ENCODE data around the gene STK24. TPM values are rescaled to one million over a fixed set of nuclear protein-coding genes. Genes with fewer than 3 reads are reported as not detected.

STK24 gene
- total RNA-seq, 2 donors from 2014 or later: 50.8 to 80.3 TPM

DNA sequence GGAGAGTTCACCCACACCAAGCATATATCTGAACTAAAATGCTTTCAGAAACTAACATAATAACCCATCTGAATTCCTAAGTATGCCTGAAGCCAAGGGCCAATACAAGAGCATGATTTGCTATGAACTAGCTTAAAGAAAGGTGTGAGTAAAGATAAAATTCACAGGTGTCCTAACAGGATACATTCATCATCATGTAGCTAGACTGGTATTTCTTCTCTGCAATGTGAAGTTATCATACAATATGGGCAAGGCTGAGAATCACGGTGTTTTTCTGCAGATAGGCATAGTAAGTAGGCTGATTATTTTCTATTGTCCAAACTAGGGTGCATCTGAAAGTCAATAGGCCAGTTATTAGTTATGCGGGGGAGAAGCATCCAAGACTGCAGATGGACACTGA is 63.1 kb downstream of the STK24 start:
- Histone ChIP-seq H3K27ac (no peak overlapping the region), H3K27me3 (replicated peaks; ENCODE audit: insufficient read depth) (no peaks in the 10 kb centered on the region), H3K4me1 (ENCODE audit: control insufficient read depth in 1 of 2, low read depth in 2 of 2) (peaks cover 6 to 10% of the 10 kb centered on the region in 2 donors), H3K4me3 (no peak overlapping the region), H3K9me3 (no peaks in the 10 kb centered on the region), H3K36me3 (peaks cover 2% of the 10 kb centered on the region)
- TF ChIP-seq, protein P1, sequence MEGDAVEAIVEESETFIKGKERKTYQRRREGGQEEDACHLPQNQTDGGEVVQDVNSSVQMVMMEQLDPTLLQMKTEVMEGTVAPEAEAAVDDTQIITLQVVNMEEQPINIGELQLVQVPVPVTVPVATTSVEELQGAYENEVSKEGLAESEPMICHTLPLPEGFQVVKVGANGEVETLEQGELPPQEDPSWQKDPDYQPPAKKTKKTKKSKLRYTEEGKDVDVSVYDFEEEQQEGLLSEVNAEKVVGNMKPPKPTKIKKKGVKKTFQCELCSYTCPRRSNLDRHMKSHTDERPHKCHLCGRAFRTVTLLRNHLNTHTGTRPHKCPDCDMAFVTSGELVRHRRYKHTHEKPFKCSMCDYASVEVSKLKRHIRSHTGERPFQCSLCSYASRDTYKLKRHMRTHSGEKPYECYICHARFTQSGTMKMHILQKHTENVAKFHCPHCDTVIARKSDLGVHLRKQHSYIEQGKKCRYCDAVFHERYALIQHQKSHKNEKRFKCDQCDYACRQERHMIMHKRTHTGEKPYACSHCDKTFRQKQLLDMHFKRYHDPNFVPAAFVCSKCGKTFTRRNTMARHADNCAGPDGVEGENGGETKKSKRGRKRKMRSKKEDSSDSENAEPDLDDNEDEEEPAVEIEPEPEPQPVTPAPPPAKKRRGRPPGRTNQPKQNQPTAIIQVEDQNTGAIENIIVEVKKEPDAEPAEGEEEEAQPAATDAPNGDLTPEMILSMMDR (IDR thresholded peaks at IDR 0.05): no peak
- DNase-seq (ENCODE audit: low spot score) (no peak), ATAC-seq (ENCODE audit: insufficient number of reproducible peaks, low FRiP score, low read depth) (no peak)

DNA sequence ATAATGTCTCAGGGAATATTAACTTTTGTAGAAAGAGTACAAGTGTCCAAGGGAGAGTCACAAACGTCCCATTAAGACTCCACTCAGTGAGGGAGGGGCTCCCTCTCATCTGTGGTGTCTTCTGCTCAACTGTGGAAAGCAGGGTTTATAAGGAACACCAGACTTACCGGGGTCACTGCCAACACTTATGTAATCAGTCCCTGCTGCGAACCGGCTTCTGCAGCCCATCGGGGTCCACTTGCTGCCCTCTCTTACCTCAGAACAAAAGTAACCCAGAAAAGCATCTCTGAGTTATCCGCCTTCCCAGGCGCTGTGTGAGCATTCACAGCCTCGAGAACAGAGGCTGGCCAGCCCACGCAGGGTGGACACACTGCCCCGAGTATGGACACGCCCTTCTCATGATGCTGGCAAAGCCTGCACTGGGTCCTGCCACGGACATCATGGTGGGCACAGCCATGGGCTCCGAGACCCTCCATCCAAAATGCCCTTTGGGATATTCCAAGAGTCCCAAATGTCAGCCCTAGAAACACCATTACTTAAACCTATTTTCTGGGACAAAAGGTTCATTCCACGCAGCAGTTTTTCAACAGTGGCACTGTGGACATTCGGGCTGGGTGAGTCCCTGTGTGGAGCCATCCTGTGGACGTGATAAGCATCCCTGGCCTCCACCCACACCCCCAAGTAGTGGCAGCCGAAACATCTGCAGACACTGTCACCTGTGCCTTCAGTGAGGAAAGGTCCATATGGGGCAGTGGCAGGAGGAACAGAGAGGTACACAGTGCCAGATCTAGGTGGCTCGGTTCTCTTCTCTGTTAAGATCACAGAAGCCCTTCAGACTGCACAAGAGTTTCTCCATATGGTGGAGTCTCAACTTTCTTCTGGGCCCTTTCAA is 63.9 kb downstream of the STK24 start:
- Histone ChIP-seq H3K27ac (no peak overlapping the region), H3K4me1 (ENCODE audit: control insufficient read depth in 1 of 2, low read depth in 2 of 2) (peaks cover 13 to 18% of the 10 kb centered on the region in 2 donors), H3K9me3 (no peaks in the 10 kb centered on the region), H3K4me3 (no peak overlapping the region), H3K27me3 (replicated peaks; ENCODE audit: insufficient read depth) (no peaks in the 10 kb centered on the region), H3K36me3 (no peaks in the 10 kb centered on the region)
- ATAC-seq (ENCODE audit: insufficient number of reproducible peaks, low FRiP score, low read depth) (no peak), DNase-seq (ENCODE audit: low spot score) (no peak)
- TF ChIP-seq, protein P1 (IDR thresholded peaks at IDR 0.05): no peak

DNA sequence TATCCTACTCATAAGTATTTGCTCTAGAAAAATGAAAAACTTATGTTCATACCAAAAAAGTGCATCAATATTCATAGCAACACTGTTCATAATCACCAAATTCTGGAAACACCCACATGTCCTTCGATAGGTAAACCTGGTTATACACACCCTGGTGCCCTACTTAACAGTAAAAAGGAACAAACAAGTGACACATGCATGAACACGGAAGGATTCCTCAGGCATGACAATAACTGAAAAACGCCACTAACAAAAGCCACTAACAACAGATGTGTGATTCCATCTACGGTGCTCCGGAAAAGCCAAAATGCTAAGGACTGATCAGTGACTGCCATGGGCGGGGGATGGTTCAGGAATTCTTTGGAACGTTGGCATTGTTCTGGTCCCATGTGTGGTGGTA is 65.5 kb downstream of the STK24 start:
- ATAC-seq (ENCODE audit: insufficient number of reproducible peaks, low FRiP score, low read depth): no peak
- H3K27ac ChIP-seq: no peak overlapping the region
- H3K4me1 ChIP-seq (ENCODE audit: control insufficient read depth in 1 of 2, low read depth in 2 of 2): peaks cover 28 to 34% of the 10 kb centered on the region in 2 donors
- TF ChIP-seq, protein P1 (IDR thresholded peaks at IDR 0.05): no peak
- H3K36me3 ChIP-seq: no peaks in the 10 kb centered on the region
- H3K27me3 ChIP-seq (replicated peaks; ENCODE audit: insufficient read depth): no peaks in the 10 kb centered on the region
- no peak for DNase-seq (ENCODE audit: low spot score)
- no peaks in the 10 kb centered on the region for H3K9me3 ChIP-seq
- no peak overlapping the region for H3K4me3 ChIP-seq

DNA sequence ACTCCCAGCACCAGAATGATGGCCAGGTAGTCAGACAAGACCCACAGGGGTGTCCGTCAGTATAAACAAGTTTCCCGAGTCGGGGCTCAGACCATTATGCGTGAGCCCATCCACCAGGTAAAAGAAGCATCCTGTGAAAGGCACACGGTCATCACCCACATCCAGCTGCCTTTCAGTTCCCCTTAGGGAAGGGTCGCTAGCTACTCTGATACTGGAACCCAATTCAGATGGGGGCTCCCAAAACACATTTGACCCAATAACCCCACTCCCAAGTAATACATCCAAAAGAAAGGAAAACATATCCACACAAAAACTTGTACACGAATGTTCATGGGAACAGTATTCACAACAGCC is 66.8 kb downstream of the STK24 start:
- Histone ChIP-seq H3K4me1 (ENCODE audit: control insufficient read depth in 1 of 2, low read depth in 2 of 2) (peaks cover 28 to 40% of the 10 kb centered on the region in 2 donors), H3K27me3 (replicated peaks; ENCODE audit: insufficient read depth) (no peaks in the 10 kb centered on the region), H3K36me3 (no peaks in the 10 kb centered on the region), H3K4me3 (no peak overlapping the region), H3K9me3 (no peaks in the 10 kb centered on the region), H3K27ac (peak overlapping the region in 1 of 2 donors; percentile 57)
- TF ChIP-seq, protein P1 (IDR thresholded peaks at IDR 0.05): no peak
- ATAC-seq (ENCODE audit: insufficient number of reproducible peaks, low FRiP score, low read depth): no peak
- no peak for DNase-seq (ENCODE audit: low spot score)

DNA sequence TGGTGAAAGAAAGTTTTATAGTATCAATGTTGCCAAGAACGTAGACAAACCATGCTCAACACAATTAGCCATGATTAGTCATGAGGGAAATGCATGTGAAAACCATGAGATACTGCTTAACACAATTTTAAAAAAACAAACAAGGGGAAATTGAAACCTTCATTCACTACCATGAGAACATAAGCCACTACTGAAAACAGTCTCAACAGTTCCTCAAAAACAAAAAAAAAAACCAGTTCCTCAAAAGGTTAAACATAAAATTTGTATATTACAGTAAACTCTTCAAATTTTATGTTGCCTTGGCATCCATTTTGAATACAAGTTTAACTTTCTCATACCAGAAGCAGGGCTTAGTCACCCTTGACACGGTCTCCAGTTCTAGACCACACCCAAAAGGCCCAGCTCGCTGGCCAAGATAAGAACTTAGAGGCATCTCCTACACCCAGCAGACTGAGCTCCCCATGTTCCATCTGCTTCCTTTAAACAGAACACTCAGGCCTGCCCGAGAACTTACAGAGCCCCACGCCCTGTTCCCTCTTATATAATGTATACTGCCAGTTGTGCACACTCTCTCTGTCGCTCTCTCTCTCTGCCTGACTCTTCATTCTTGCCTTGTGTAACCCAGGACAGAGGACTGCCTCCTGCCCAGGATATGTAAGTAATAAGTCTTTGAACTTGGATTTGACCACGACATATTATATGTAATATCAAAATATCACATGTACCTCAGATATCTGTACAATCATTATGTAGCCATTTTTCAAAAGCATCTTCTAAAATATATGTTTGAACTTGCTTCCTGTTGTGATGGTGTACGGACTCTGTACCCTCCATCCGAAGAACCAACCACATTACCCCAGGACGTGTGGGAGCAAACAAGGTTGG is 67.4 kb downstream of the STK24 start:
- DNase-seq (ENCODE audit: low spot score) (peak; percentile 31), ATAC-seq (ENCODE audit: insufficient number of reproducible peaks, low FRiP score, low read depth) (no peak)
- H3K4me3 ChIP-seq: no peak overlapping the region
- H3K9me3 ChIP-seq: no peaks in the 10 kb centered on the region
- peaks cover 28 to 45% of the 10 kb centered on the region in 2 donors for H3K4me1 ChIP-seq (ENCODE audit: control insufficient read depth in 1 of 2, low read depth in 2 of 2)
- TF ChIP-seq, protein P1 (IDR thresholded peaks at IDR 0.05): no peak
- H3K27ac ChIP-seq: peak overlapping the region in 1 of 2 donors; percentile 57
- H3K36me3 ChIP-seq: no peaks in the 10 kb centered on the region
- H3K27me3 ChIP-seq (replicated peaks; ENCODE audit: insufficient read depth): no peaks in the 10 kb centered on the region
